T-helper 22 cell (primary cell): Measurements from ENCODE around the gene FOXO1.

ENCODE experiments used
- DNase-seq: peaks from one replicate; pipeline ENCODE4 v3.0.0-alpha.2; 2020; ENCODE audit warnings: low read depth

The FOXO1 gene

GRCh38 chr13:40540328-40541044 lies 126.0 kb downstream of the FOXO1 start:
- no peak for DNase-seq

GRCh38 chr13:40539576-40540327 lies 126.7 kb downstream of the FOXO1 start:
- DNase-seq = no peak

- no peak for DNase-seq
These were observed 129.1 kb downstream of the FOXO1 start for GRCh38 chr13:40537146-40537895.

- no peak for DNase-seq
These were observed 129.9 kb downstream of the FOXO1 start for GRCh38 chr13:40536443-40537113.

- no peak for DNase-seq
These were observed 131.1 kb downstream of the FOXO1 start for GRCh38 chr13:40535345-40535836.

- no peak for DNase-seq
These were observed 132.0 kb downstream of the FOXO1 start for GRCh38 chr13:40534456-40534855.

- no peak for DNase-seq
These were observed 133.4 kb downstream of the FOXO1 start for GRCh38 chr13:40533072-40533471.

GRCh38 chr13:40530961-40531360 lies 135.5 kb downstream of the FOXO1 start:
- no peak for DNase-seq

GRCh38 chr13:40528881-40529280 lies 137.6 kb downstream of the FOXO1 start:
- no peak for DNase-seq

GRCh38 chr13:40527914-40528313 lies 138.5 kb downstream of the FOXO1 start:
- no peak for DNase-seq

GRCh38 chr13:40522282-40522681 lies 144.2 kb downstream of the FOXO1 start:
- no peak for DNase-seq

GRCh38 chr13:40520916-40521315 lies 145.5 kb downstream of the FOXO1 start:
- DNase-seq = no peak

- no peak for DNase-seq
These were observed 146.8 kb downstream of the FOXO1 start for GRCh38 chr13:40519637-40520036.

- DNase-seq = no peak
These were observed 148.0 kb downstream of the FOXO1 start for GRCh38 chr13:40518481-40518882.

GRCh38 chr13:40517486-40518480 lies 148.7 kb downstream of the FOXO1 start:
- no peak for DNase-seq

- no peak for DNase-seq
These were observed 150.7 kb downstream of the FOXO1 start for GRCh38 chr13:40515702-40516101.

- DNase-seq = no peak
These were observed 151.6 kb downstream of the FOXO1 start for GRCh38 chr13:40514802-40515201.

- no peak for DNase-seq
These were observed 156.6 kb downstream of the FOXO1 start for GRCh38 chr13:40509876-40510275.

- no peak for DNase-seq
These were observed 157.6 kb downstream of the FOXO1 start for GRCh38 chr13:40508767-40509342.

- no peak for DNase-seq
These were observed 158.3 kb downstream of the FOXO1 start for GRCh38 chr13:40508127-40508526.
